GM12878 (cell line): ENCODE results near the gene GPR146. TPM values are rescaled to one million over a fixed set of nuclear protein-coding genes. Genes with fewer than 3 reads are reported as not detected.

ENCODE experiments used
- ATAC-seq: fragments of 200-7000 bp; cut with Tn5 transposase; 3 replicates; pipeline ENCODE4 v1.9.1; 2020; ENCODE audit warnings: mild to moderate bottlenecking, moderate library complexity
- BruUV-seq: library from RNA; stranded (reverse); fragments of 400-500 nt; replicated peaks from 2 replicates; lab custom pipeline; 2021; lab: Mats Ljungman, UMichigan
- CTCF ChIA-PET: fragments of 300-600 bp; sonication (Branson Sonifier 250); formaldehyde crosslinking; extraction: SDS; loops from one replicate; lab custom pipeline; 2021; ENCODE audit warnings: inconsistent platforms; lab: Yijun Ruan, JAX
- POLR2A ChIA-PET: fragments of 350-600 bp; formaldehyde crosslinking; extraction: SDS; loops from one replicate; lab custom pipeline; 2021; ENCODE audit warnings: inconsistent platforms; lab: Charles Lee
- RAD21 ChIA-PET: fragments of 300-600 bp; sonication (Branson Sonifier 250); formaldehyde crosslinking; loops from one replicate; lab custom pipeline; 2023; ENCODE audit warnings: antibody characterized with exemption; ENCODE audit not compliant: unreplicated experiment; lab: Charles Lee
- SMC1A ChIA-PET: fragments of 300-600 bp; sonication (Branson Sonifier 250); formaldehyde crosslinking; loops from one replicate; lab custom pipeline; 2023; ENCODE audit not compliant: unreplicated experiment, uncharacterized antibody; lab: Charles Lee
- DNase-seq: peaks from one replicate; pipeline ENCODE4 v3.0.0-alpha.2; 2011; ENCODE audit warnings: low read depth, low spot score
- FAIRE-seq: peaks from 3 replicates; lab custom pipeline; 2011; peaks lifted over from hg19 to GRCh38; lab: Jason Lieb, UNC
- H2AFZ ChIP-seq: 2 replicates; pipeline ENCODE4 v1.6.0; 2011; ENCODE audit warnings: low read depth, low read length, control low read depth; ENCODE audit not compliant: control insufficient read depth
- H3K27ac ChIP-seq: 2 replicates; pipeline ENCODE4 v1.5.1; 2011; ENCODE audit warnings: control low read depth; ENCODE audit not compliant: control insufficient read depth, insufficient read depth
- H3K27me3 ChIP-seq, 2 experiments: replicated peaks in 1 of 2; 2 replicates each; pipeline versions ENCODE4 v1.6.0 to v1.6.1; 2011; ENCODE audit warnings: low read length in 1 of 2; ENCODE audit not compliant: control insufficient read depth in 2 of 2, insufficient read depth in 2 of 2
- H3K36me3 ChIP-seq, 2 experiments: 2 replicates each; pipeline ENCODE4 v1.5.1; 2011; ENCODE audit warnings: low read length in 1 of 2; ENCODE audit not compliant: control insufficient read depth in 2 of 2, insufficient read depth in 2 of 2
- H3K4me1 ChIP-seq: 2 replicates; pipeline ENCODE4 v1.6.1; 2011; ENCODE audit warnings: mild to moderate bottlenecking, low read length, moderate library complexity, mixed read lengths; ENCODE audit not compliant: control insufficient read depth, insufficient read depth
- H3K4me2 ChIP-seq: 2 replicates; pipeline ENCODE4 v1.6.0; 2011; ENCODE audit warnings: control low read depth; ENCODE audit not compliant: control insufficient read depth, insufficient read depth
- H3K4me3 ChIP-seq: fragments of 200-600 bp; sonication (generic); 2 replicates; pipeline ENCODE4 v1.5.1; 2016
- H3K79me2 ChIP-seq: 2 replicates; pipeline ENCODE4 v1.6.0; 2011; ENCODE audit warnings: low read length; ENCODE audit not compliant: control insufficient read depth, insufficient read depth
- H3K9ac ChIP-seq: 2 replicates; pipeline ENCODE4 v1.8.0; 2011; ENCODE audit warnings: low read length, control low read depth, mixed read lengths; ENCODE audit not compliant: control insufficient read depth, insufficient read depth
- H3K9me3 ChIP-seq: replicated peaks from 3 replicates; pipeline ENCODE4 v1.5.1; 2011; ENCODE audit warnings: mild to moderate bottlenecking, low read length; ENCODE audit not compliant: control insufficient read depth, insufficient read depth
- H4K20me1 ChIP-seq: 2 replicates; pipeline ENCODE4 v1.6.0; 2011; ENCODE audit not compliant: control insufficient read depth, insufficient read depth
- BCL3 ChIP-seq: IDR thresholded peaks from 2 replicates; pipeline ENCODE4 v1.6.1; 2011; ENCODE audit warnings: borderline replicate concordance, low read depth, mild to moderate bottlenecking, moderate library complexity, low read length; ENCODE audit not compliant: insufficient read depth, poor library complexity, severe bottlenecking
- ELK1 ChIP-seq: IDR thresholded peaks from 2 replicates; pipeline ENCODE4 v1.6.1; 2012; ENCODE audit warnings: low read depth, low read length, improper control_type of control experiment
- WGBS: methylation state at CpG from one replicate; pipeline ENCODE4 v1.1.6; 2016; ENCODE audit warnings: low lambda C conversion rate; ENCODE audit not compliant: insufficient replicate concordance, insufficient coverage; ENCODE audit errors: missing lambda C conversion rate; 5-methylcytosine and 5-hydroxymethylcytosine counted together
- in situ Hi-C: fragments of 300-500 bp; cut with MboI; formaldehyde crosslinking; loops from 9 replicates; pipeline ENCODE4 v1.14.3; 2018; ENCODE audit warnings: mixed read lengths
- intact Hi-C: fragments of 100-400 bp; cut with micrococcal nuclease; formaldehyde crosslinking; loops from one replicate; pipeline ENCODE4 v1.14.2; 2022; ENCODE audit not compliant: unreplicated experiment
- polyA plus RNA-seq, 11 experiments: library from polyadenylated mRNA; depleted of rRNA in 4 of 11; unstranded in 6 of 11; stranded (reverse) in 5 of 11; fragments of >200 nt; fragmentation: Nextera tagmentation in 4 of 11; fragmentation: Illumina TruSeq in 1 of 11; extraction: Ambion mirVana in 4 of 11; extraction: Trizol in 1 of 11; gene quantifications; 1 replicate in 1 of 11; 2 replicates in 10 of 11; pipeline versions ENCODE4 v1.2.1 to v1.2.3, GENCODE V29; 2011 to 2016; ENCODE audit warnings: inconsistent platforms in 2 of 11, missing spikeins in 2 of 11, low read depth in 1 of 11
- total RNA-seq, 4 experiments: library from RNA; depleted of rRNA in 3 of 4; stranded (reverse); fragments of >200 nt in 3 of 4; fragmentation: Illumina TruSeq in 1 of 4; extraction: Trizol in 1 of 4; gene quantifications; 2 replicates each; pipeline versions ENCODE4 v1.2.1 to v1.2.3, GENCODE V29; 2013 to 2021
- TF ChIP-seq, protein P1 (sequence below): fragments of 450-650 bp; IDR thresholded peaks from 2 replicates; pipeline ENCODE4 v1.6.1; 2016; ENCODE audit warnings: mild to moderate bottlenecking

Gene GPR146
- total and polyA plus RNA-seq, 10 of the 15 experiments (the other 5 are each of a cell fraction or from before 2014, with no cell fraction given) = 0.19 to 12.0 (median 0.54) TPM; not detected in 2

DNA sequence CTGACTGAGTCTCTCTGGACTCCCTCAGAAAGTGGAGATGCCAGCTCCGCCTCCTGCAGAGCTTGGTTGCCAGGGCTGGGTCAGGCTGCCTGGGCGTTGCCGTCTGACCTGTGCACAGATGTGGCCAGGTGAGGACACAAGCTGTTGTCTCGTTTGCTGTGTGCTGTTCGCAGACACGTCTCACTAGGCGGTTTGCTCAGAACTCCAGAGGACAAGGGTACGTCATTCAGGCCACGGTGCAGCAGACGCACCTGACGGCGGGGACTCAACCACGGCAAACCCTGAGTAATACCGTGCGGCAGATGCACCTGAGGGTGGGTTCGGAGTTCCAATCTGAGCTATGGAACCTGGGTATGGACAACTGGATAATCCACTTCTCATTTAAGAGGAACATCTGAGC lies 55.3 kb downstream of the GPR146 start:
- WGBS = 98% methylated on average over 16 of the region's 16 CpGs
- CTCF ChIA-PET = interaction anchor here (0.8 to 2.0 kb wide), 7 partner anchors 8 to 107 kb away, joined by 3 to 9 read pairs (median 4); no protein-coding TSS in a partner anchor

More for the DNA sequence above, 55.3 kb downstream of the GPR146 start:
- FAIRE-seq = no peak
- no peak for ATAC-seq
- Histone ChIP-seq H3K4me3 (no peak overlapping the region), H3K4me2 (peak overlapping the region; percentile 50; the same call in 1 of the 2 replicates), H4K20me1 (no peaks in the 10 kb centered on the region), H3K27ac (no peak overlapping the region), H3K79me2 (peaks cover 5% of the 10 kb centered on the region), H3K4me1 (peaks cover 23% of the 10 kb centered on the region), H3K27me3 (no peaks in the 10 kb centered on the region), H3K9ac (no peak overlapping the region), H3K9me3 (no peaks in the 10 kb centered on the region; the same call in 2 of the 3 replicates), H3K36me3 (peaks cover 0 to 2% of the 10 kb centered on the region in 2 experiments; a peak in 2 of 4 replicates), H2AFZ (no peak overlapping the region)
- DNase-seq = no peak
- BruUV-seq = no TSS peak
- ChIA-PET POLR2A (interaction anchor here (0.6 to 0.9 kb wide), 2 partner anchors 13 to 52 kb away, joined by 3 to 5 read pairs; no protein-coding TSS in a partner anchor), RAD21 (interaction anchor here (0.7 to 1.0 kb wide), 2 partner anchors 51 to 75 kb away, joined by 3 to 4 read pairs; no protein-coding TSS in a partner anchor), SMC1A (interaction anchor here (1.0 to 1.6 kb wide), 3 partner anchors 12 to 38 kb away, joined by 3 to 7 read pairs (median 3); partner anchors contain the start of gene GPER1)
- in situ Hi-C loops = no loop called here
- TF ChIP-seq, protein P1, sequence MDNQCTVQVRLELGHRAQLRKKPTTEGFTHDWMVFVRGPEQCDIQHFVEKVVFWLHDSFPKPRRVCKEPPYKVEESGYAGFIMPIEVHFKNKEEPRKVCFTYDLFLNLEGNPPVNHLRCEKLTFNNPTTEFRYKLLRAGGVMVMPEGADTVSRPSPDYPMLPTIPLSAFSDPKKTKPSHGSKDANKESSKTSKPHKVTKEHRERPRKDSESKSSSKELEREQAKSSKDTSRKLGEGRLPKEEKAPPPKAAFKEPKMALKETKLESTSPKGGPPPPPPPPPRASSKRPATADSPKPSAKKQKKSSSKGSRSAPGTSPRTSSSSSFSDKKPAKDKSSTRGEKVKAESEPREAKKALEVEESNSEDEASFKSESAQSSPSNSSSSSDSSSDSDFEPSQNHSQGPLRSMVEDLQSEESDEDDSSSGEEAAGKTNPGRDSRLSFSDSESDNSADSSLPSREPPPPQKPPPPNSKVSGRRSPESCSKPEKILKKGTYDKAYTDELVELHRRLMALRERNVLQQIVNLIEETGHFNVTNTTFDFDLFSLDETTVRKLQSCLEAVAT = 0 out of 2 replicates have a peak, but pooled peaks have one; percentile 6
- TF ChIP-seq ELK1 (no peak), BCL3 (peak; percentile 89)
- intact Hi-C loops = no loop called here
